ENCODE data around the gene PAWR.
"Not testable (repeated sequence)": the region's sequence is repeated elsewhere in the genome, so short reads cannot be mapped to it uniquely, and the experiment has no call there.

GRCh38 chr12:79544439-79544838, 146.3 kb downstream of the PAWR start:
- TF ChIP-seq REST (IDR thresholded peaks at IDR 0.05; ENCODE audit: low read depth); CTCF (IDR thresholded peaks at IDR 0.05 in 2 of 3, conservative IDR thresholded peaks at IDR 0.05 in 1 of 3; ENCODE audit: borderline replicate concordance in 1 of 3, insufficient read depth in 1 of 3, low read depth in 2 of 3, low read length in 2 of 3); RAD21 (IDR thresholded peaks at IDR 0.05; ENCODE audit: low read depth); EZH2 (IDR thresholded peaks at IDR 0.05); CEBPB (IDR thresholded peaks at IDR 0.05; ENCODE audit: low read depth); POLR2A (IDR thresholded peaks at IDR 0.05; ENCODE audit: borderline replicate concordance, extremely low read depth, insufficient read depth, insufficient read length); SIN3A (IDR thresholded peaks at IDR 0.05; ENCODE audit: low read depth); EZH2phosphoT487 (IDR thresholded peaks at IDR 0.05; ENCODE audit: borderline replicate concordance); MAX (IDR thresholded peaks at IDR 0.05); ZNF274 (IDR thresholded peaks at IDR 0.05; ENCODE audit: low read depth, low read length): not testable (repeated sequence)
